Stimulated activated CD8-positive, alpha-beta memory T cell treated with anti-CD3 and anti-CD28 coated beads, Interleukin-4, amount 100 ng/mL, for 1 hour (primary cell): ENCODE measurements around the gene TRIML2.
"Not testable (repeated sequence)": the region's sequence is repeated elsewhere in the genome, so short reads cannot be mapped to it uniquely, and the experiment has no call there.

Source experiments
- DNase-seq, 2 donors: peaks; one replicate each; pipeline ENCODE4 v3.0.0-alpha.2; 2020; ENCODE audit warnings: low read depth in 2 of 2, low spot score in 1 of 2

Gene TRIML2

GRCh38 chr4:188107931-188108843 lies 1.2 kb downstream of the TRIML2 start:
- no peak for DNase-seq

- no peak for DNase-seq
These were observed 2.9 kb downstream of the TRIML2 start for GRCh38 chr4:188106454-188106853.

GRCh38 chr4:188092824-188093223 lies 16.6 kb downstream of the TRIML2 start:
- no peak for DNase-seq

- DNase-seq: no peak
These were observed 22.5 kb downstream of the TRIML2 start for GRCh38 chr4:188086858-188087257.

- no peak for DNase-seq
These were observed 26.6 kb downstream of the TRIML2 start for GRCh38 chr4:188082796-188083195.

- no peak for DNase-seq
These were observed 31.3 kb downstream of the TRIML2 start for GRCh38 chr4:188078116-188078515.

GRCh38 chr4:188076169-188076568 lies 33.2 kb downstream of the TRIML2 start:
- no peak for DNase-seq

- no peak for DNase-seq
These were observed 48.3 kb downstream of the TRIML2 start for GRCh38 chr4:188061083-188061482.

- DNase-seq: no peak
These were observed 56.1 kb downstream of the TRIML2 start for GRCh38 chr4:188053302-188053701.

- no peak for DNase-seq
These were observed 62.7 kb downstream of the TRIML2 start for GRCh38 chr4:188046657-188047056.

GRCh38 chr4:188045461-188045860 lies 63.9 kb downstream of the TRIML2 start:
- DNase-seq: not testable (repeated sequence)

- no peak for DNase-seq
These were observed 66.2 kb downstream of the TRIML2 start for GRCh38 chr4:188043154-188043553.

- no peak for DNase-seq
These were observed 67.2 kb downstream of the TRIML2 start for GRCh38 chr4:188042191-188042590.

- DNase-seq: no peak
These were observed 67.7 kb downstream of the TRIML2 start for GRCh38 chr4:188041721-188042120.
